HepG2 (cell line): Measurements from ENCODE around the gene RNF25. TPM values are rescaled to one million over a fixed set of nuclear protein-coding genes. Genes with fewer than 3 reads are reported as not detected.

Experiments used
- AHR ChIP-seq: IDR thresholded peaks from 2 replicates; pipeline ENCODE4 v1.6.1; 2018; ENCODE audit warnings: missing genetic modification reagents, missing compliant biosample characterization
- FOSL2 ChIP-seq: sonication (generic); formaldehyde crosslinking; IDR thresholded peaks from 2 replicates; pipeline ENCODE4 v1.4.0; 2020; ENCODE audit warnings: missing genetic modification reagents
- JDP2 ChIP-seq: sonication (generic); formaldehyde crosslinking; IDR thresholded peaks from 2 replicates; pipeline ENCODE4 v1.8.1; 2022; ENCODE audit warnings: missing genetic modification reagents, borderline replicate concordance
- KDM6A ChIP-seq: IDR thresholded peaks from 2 replicates; pipeline ENCODE4 v1.6.1; 2016; ENCODE audit warnings: low read depth
- MEIS2 ChIP-seq: sonication (generic); formaldehyde crosslinking; IDR thresholded peaks from 2 replicates; pipeline ENCODE4 v1.9.0; 2021; ENCODE audit warnings: mild to moderate bottlenecking, missing genetic modification reagents
- NFYB ChIP-seq: sonication (generic); formaldehyde crosslinking; IDR thresholded peaks from 2 replicates; pipeline ENCODE4 v1.4.0; 2020; ENCODE audit warnings: missing genetic modification reagents
- SALL1 ChIP-seq: sonication (generic); formaldehyde crosslinking; IDR thresholded peaks from 2 replicates; pipeline ENCODE4 v1.8.0; 2022; ENCODE audit warnings: mild to moderate bottlenecking, missing genetic modification reagents
- ZMYM3 ChIP-seq: sonication (generic); formaldehyde crosslinking; IDR thresholded peaks from 2 replicates; pipeline ENCODE4 v1.5.1; 2020; ENCODE audit warnings: mild to moderate bottlenecking, missing genetic modification reagents
- ZNF234 ChIP-seq: sonication (generic); formaldehyde crosslinking; conservative IDR thresholded peaks from 2 replicates; pipeline ENCODE4 v1.5.1; 2020; ENCODE audit warnings: mild to moderate bottlenecking, missing genetic modification reagents
- ZNF235 ChIP-seq: sonication (generic); formaldehyde crosslinking; IDR thresholded peaks from 2 replicates; pipeline ENCODE4 v1.8.1; 2023; ENCODE audit warnings: mild to moderate bottlenecking, missing genetic modification reagents, borderline replicate concordance
- ZNF275 ChIP-seq: sonication (generic); formaldehyde crosslinking; IDR thresholded peaks from 2 replicates; pipeline ENCODE4 v1.8.0; 2022; ENCODE audit warnings: missing genetic modification reagents, mild to moderate bottlenecking, inconsistent platforms, borderline replicate concordance
- ZNF598 ChIP-seq: sonication (generic); formaldehyde crosslinking; IDR thresholded peaks from 2 replicates; pipeline ENCODE4 v1.5.1; 2020; ENCODE audit warnings: mild to moderate bottlenecking, missing genetic modification reagents, borderline replicate concordance
- ZSCAN21 ChIP-seq: sonication (generic); formaldehyde crosslinking; IDR thresholded peaks from 2 replicates; pipeline ENCODE4 v1.8.0; 2022; ENCODE audit warnings: mild to moderate bottlenecking, missing genetic modification reagents, moderate library complexity, borderline replicate concordance
- polyA plus RNA-seq, 8 experiments: library from polyadenylated mRNA; depleted of rRNA in 3 of 8; stranded (reverse) in 7 of 8; unstranded in 1 of 8; fragments of >200 nt; fragmentation: Illumina TruSeq in 4 of 8; extraction: Trizol in 4 of 8; gene quantifications; 2 replicates each; pipeline versions ENCODE4 v1.2.1 to v1.2.3, GENCODE V29; 2011 to 2016; ENCODE audit warnings: low read depth in 4 of 8, missing spikeins in 1 of 8, mixed read lengths in 1 of 8; ENCODE audit not compliant: insufficient read depth in 1 of 8
- total RNA-seq, 5 experiments: library from RNA; depleted of rRNA; stranded (reverse); fragments of >200 nt; fragmentation: Illumina TruSeq; extraction: Trizol; gene quantifications; 2 replicates each; pipeline ENCODE4 v1.2.3, GENCODE V29; 2016; ENCODE audit warnings: low read depth in 1 of 5
- TF ChIP-seq, protein P1 (sequence below): sonication (generic); formaldehyde crosslinking; IDR thresholded peaks from 2 replicates; pipeline ENCODE4 v1.4.0; 2020; ENCODE audit warnings: mild to moderate bottlenecking, missing genetic modification reagents
- TF ChIP-seq, protein P2 (sequence below): sonication (generic); formaldehyde crosslinking; IDR thresholded peaks from 2 replicates; pipeline ENCODE4 v1.4.0; 2020; ENCODE audit warnings: mild to moderate bottlenecking, missing genetic modification reagents, borderline replicate concordance

Gene RNF25
- total and polyA plus RNA-seq, 2 of the 13 experiments (the other 11 are each of a cell fraction or from before 2014, with no cell fraction given) = 37.0 to 87.6 TPM

DNA sequence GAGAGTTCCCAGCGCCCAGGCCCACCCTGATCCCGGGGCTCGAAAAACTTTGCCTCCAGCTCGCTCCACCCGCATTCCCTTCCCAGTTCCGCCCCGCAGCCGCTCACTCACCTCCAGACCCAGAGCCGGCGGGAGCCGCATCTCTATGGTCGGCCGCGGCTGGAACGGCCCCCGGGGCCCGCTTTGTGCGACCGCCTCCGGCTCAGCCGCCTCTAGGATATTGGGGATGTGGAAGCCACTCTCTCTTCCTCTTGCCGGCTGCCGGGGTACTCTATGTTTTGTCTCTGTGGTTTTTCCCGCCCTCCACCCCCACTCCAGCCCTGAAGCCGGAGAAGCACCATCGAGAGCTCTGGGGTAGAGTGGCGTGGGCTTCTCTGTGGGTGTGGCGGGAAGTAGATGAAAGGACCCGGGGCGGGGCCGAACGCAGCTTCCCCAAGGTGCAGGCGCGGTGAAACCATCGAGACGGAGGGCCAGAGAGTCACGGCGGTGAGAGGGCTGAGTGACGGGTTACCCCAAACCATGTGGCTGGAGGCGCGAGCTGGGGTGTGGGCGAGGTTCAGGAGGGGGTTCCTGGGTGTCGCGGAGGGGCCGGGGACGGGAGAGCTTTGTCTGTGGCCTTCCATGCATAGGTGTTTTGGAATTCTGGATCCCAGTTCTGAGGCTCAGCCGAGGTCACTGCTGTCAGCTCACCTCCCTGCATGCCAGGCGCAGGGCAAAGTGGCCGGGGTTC is 12.4 kb downstream of the RNF25 start, which contains the start of the genes BCS1L and ZNF142 (continued):
- TF ChIP-seq AHR (CRISPR knock-in tag) = peak; percentile 55; the same call in 1 of the 2 replicates
- TF ChIP-seq KDM6A = no peak
- TF ChIP-seq, protein P1, sequence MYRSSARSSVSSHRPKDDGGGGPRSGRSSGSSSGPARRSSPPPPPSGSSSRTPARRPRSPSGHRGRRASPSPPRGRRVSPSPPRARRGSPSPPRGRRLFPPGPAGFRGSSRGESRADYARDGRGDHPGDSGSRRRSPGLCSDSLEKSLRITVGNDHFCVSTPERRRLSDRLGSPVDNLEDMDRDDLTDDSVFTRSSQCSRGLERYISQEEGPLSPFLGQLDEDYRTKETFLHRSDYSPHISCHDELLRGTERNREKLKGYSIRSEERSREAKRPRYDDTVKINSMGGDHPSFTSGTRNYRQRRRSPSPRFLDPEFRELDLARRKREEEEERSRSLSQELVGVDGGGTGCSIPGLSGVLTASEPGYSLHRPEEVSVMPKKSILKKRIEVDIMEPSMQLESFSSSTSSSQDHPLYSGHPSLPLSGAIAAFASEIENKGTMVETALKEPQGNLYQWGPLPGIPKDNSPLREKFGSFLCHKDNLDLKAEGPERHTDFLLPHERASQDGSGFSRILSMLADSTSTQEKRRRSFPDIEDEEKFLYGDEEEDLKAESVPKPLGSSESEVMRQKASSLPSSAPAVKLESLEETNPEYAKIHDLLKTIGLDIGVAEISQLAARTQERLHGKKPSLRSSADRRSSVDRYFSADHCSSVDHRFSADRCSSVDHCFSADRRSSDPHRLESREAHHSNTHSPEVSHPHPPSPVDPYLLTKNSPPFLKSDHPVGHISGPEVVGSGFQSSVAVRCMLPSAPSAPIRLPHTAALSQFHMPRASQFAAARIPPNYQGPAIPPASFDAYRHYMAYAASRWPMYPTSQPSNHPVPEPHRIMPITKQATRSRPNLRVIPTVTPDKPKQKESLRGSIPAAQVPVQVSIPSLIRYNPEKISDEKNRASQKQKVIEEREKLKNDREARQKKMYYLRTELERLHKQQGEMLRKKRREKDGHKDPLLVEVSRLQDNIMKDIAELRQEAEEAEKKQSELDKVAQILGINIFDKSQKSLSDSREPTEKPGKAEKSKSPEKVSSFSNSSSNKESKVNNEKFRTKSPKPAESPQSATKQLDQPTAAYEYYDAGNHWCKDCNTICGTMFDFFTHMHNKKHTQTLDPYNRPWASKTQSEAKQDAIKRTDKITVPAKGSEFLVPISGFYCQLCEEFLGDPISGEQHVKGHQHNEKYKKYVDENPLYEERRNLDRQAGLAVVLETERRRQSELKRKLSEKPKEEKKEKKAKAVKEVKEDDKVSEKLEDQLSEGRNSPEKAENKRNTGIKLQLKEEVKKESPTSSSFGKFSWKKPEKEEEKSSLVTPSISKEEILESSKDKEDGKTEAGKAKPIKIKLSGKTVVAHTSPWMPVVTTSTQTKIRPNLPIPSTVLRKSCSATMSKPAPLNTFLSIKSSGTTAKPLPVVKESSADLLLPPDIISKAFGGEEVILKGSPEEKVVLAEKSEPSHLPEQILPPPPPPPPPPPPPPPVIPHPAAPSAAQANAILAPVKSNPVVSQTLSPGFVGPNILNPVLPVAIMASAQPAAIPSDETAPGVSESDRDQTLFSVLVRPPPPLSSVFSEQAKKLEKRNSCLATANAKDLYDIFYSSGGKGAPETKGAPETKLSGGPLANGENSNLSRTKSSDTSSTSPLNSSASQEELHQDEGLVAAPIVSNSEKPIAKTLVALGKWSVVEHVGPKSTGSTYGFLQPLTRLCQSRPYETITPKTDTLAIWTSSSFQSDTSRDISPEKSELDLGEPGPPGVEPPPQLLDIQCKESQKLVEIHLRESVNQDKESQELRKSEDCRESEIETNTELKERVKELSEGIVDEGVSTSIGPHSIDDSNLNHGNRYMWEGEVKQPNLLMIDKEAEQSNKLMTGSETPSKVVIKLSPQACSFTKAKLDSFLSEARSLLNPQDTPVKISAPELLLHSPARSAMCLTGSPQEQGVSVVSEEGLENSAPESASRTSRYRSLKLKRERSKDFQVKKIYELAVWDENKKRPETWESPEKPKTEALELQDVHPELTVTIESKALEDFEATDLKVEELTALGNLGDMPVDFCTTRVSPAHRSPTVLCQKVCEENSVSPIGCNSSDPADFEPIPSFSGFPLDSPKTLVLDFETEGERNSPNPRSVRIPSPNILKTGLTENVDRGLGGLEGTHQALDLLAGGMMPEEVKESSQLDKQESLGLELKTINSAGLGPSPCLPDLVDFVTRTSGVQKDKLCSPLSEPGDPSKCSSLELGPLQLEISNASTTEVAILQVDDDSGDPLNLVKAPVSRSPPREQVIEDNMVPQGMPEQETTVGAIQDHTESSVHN = 0 out of 2 replicates have a peak, but pooled peaks have one; percentile 61
- no peak for TF ChIP-seq NFYB (CRISPR knock-in tag)
- TF ChIP-seq FOSL2 (CRISPR knock-in tag) = peak; percentile 53
- no peak; the same call in 1 of the 2 replicates for TF ChIP-seq ZNF275 (CRISPR knock-in tag)
- peak; percentile 80 for TF ChIP-seq MEIS2
- no peak for TF ChIP-seq ZMYM3 (CRISPR knock-in tag)
- peak; percentile 90 for TF ChIP-seq ZNF235
- TF ChIP-seq, protein P2, sequence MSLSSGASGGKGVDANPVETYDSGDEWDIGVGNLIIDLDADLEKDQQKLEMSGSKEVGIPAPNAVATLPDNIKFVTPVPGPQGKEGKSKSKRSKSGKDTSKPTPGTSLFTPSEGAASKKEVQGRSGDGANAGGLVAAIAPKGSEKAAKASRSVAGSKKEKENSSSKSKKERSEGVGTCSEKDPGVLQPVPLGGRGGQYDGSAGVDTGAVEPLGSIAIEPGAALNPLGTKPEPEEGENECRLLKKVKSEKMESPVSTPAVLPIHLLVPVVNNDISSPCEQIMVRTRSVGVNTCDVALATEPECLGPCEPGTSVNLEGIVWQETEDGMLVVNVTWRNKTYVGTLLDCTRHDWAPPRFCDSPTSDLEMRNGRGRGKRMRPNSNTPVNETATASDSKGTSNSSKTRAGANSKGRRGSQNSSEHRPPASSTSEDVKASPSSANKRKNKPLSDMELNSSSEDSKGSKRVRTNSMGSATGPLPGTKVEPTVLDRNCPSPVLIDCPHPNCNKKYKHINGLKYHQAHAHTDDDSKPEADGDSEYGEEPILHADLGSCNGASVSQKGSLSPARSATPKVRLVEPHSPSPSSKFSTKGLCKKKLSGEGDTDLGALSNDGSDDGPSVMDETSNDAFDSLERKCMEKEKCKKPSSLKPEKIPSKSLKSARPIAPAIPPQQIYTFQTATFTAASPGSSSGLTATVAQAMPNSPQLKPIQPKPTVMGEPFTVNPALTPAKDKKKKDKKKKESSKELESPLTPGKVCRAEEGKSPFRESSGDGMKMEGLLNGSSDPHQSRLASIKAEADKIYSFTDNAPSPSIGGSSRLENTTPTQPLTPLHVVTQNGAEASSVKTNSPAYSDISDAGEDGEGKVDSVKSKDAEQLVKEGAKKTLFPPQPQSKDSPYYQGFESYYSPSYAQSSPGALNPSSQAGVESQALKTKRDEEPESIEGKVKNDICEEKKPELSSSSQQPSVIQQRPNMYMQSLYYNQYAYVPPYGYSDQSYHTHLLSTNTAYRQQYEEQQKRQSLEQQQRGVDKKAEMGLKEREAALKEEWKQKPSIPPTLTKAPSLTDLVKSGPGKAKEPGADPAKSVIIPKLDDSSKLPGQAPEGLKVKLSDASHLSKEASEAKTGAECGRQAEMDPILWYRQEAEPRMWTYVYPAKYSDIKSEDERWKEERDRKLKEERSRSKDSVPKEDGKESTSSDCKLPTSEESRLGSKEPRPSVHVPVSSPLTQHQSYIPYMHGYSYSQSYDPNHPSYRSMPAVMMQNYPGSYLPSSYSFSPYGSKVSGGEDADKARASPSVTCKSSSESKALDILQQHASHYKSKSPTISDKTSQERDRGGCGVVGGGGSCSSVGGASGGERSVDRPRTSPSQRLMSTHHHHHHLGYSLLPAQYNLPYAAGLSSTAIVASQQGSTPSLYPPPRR (CRISPR knock-in tag) = peak; percentile 47; the same call in 1 of the 2 replicates
- peak; percentile 63 for TF ChIP-seq SALL1 (CRISPR knock-in tag)
- peak; percentile 84; the same call in 1 of the 2 replicates for TF ChIP-seq ZSCAN21 (CRISPR knock-in tag)
- TF ChIP-seq JDP2 (CRISPR knock-in tag) = no peak
- TF ChIP-seq ZNF598 (CRISPR knock-in tag) = no peak; the same call in 1 of the 2 replicates
- no peak for TF ChIP-seq ZNF234
